HepG2 (cell line): ENCODE measurements around the gene EPHA2. TPM values are rescaled to one million over a fixed set of nuclear protein-coding genes. Genes with fewer than 3 reads are reported as not detected.

Experiments
- CHD2 ChIP-seq: IDR thresholded peaks from 2 replicates; pipeline ENCODE4 v1.6.1; 2011; ENCODE audit warnings: low read depth, low read length, improper control_type of control experiment
- ESRRA ChIP-seq: sonication (generic); formaldehyde crosslinking; IDR thresholded peaks from 2 replicates; pipeline ENCODE4 v1.5.1; 2020; ENCODE audit warnings: mild to moderate bottlenecking, low read depth, missing genetic modification reagents
- JUN ChIP-seq: sonication (generic); formaldehyde crosslinking; IDR thresholded peaks from 2 replicates; pipeline ENCODE4 v1.4.0; 2020; ENCODE audit warnings: mild to moderate bottlenecking, missing genetic modification reagents
- LCORL ChIP-seq, 2 experiments: fragments of 450-650 bp in 1 of 2; sonication (generic) in 1 of 2; formaldehyde crosslinking in 1 of 2; IDR thresholded peaks; 2 replicates each; pipeline versions ENCODE4 v1.5.0 to v1.6.1; 2017 to 2020; ENCODE audit warnings: antibody characterized with exemption in 1 of 2, missing genetic modification reagents in 1 of 2
- RFX1 ChIP-seq: fragments of 450-650 bp; IDR thresholded peaks from 2 replicates; pipeline ENCODE4 v1.6.1; 2017
- SAFB2 ChIP-seq: sonication (generic); formaldehyde crosslinking; IDR thresholded peaks from 2 replicates; pipeline ENCODE4 v1.5.1; 2020; ENCODE audit warnings: missing genetic modification reagents, low read depth, mild to moderate bottlenecking, borderline replicate concordance
- SKI ChIP-seq: fragments of 450-650 bp; IDR thresholded peaks from one replicate; pipeline ENCODE4 v1.6.1; 2018; ENCODE audit warnings: mild to moderate bottlenecking; ENCODE audit not compliant: partially characterized antibody
- SYNCRIP ChIP-seq: fragments of 200-400 bp; formaldehyde crosslinking; IDR thresholded peaks from 2 replicates; pipeline ENCODE4 v1.6.1; 2018; ENCODE audit warnings: mild to moderate bottlenecking, low read depth, low read length; ENCODE audit not compliant: insufficient read depth
- ZFP90 ChIP-seq: sonication (generic); formaldehyde crosslinking; IDR thresholded peaks from 2 replicates; pipeline ENCODE4 v1.8.0; 2022; ENCODE audit warnings: missing genetic modification reagents, mild to moderate bottlenecking, inconsistent platforms, borderline replicate concordance
- ZNF296 ChIP-seq: sonication (generic); formaldehyde crosslinking; conservative IDR thresholded peaks from 2 replicates; pipeline ENCODE4 v1.5.0; 2020; ENCODE audit warnings: mild to moderate bottlenecking, missing genetic modification reagents
- ZNF841 ChIP-seq: sonication (generic); formaldehyde crosslinking; IDR thresholded peaks from 2 replicates; pipeline ENCODE4 v1.8.1; 2023; ENCODE audit warnings: missing genetic modification reagents, borderline replicate concordance
- ZNF879 ChIP-seq: sonication (generic); formaldehyde crosslinking; IDR thresholded peaks from 2 replicates; pipeline ENCODE4 v1.8.1; 2023; ENCODE audit warnings: missing genetic modification reagents
- polyA plus RNA-seq, 8 experiments: library from polyadenylated mRNA; depleted of rRNA in 3 of 8; stranded (reverse) in 7 of 8; unstranded in 1 of 8; fragments of >200 nt; fragmentation: Illumina TruSeq in 4 of 8; extraction: Trizol in 4 of 8; gene quantifications; 2 replicates each; pipeline versions ENCODE4 v1.2.1 to v1.2.3, GENCODE V29; 2011 to 2016; ENCODE audit warnings: low read depth in 4 of 8, missing spikeins in 1 of 8, mixed read lengths in 1 of 8; ENCODE audit not compliant: insufficient read depth in 1 of 8
- total RNA-seq, 5 experiments: library from RNA; depleted of rRNA; stranded (reverse); fragments of >200 nt; fragmentation: Illumina TruSeq; extraction: Trizol; gene quantifications; 2 replicates each; pipeline ENCODE4 v1.2.3, GENCODE V29; 2016; ENCODE audit warnings: low read depth in 1 of 5
- TF ChIP-seq, protein P1 (sequence below): IDR thresholded peaks from 2 replicates; pipeline ENCODE4 v1.6.1; 2016; ENCODE audit warnings: missing biosample characterization, missing genetic modification reagents, low read depth
- TF ChIP-seq, protein P2 (sequence below): IDR thresholded peaks from 2 replicates; pipeline ENCODE4 v1.6.1; 2016; ENCODE audit warnings: missing compliant biosample characterization, missing genetic modification reagents, borderline replicate concordance
- TF ChIP-seq, protein P3 (sequence below): sonication (generic); formaldehyde crosslinking; IDR thresholded peaks from 2 replicates; pipeline ENCODE4 v1.4.0; 2020; ENCODE audit warnings: mild to moderate bottlenecking, missing genetic modification reagents
- TF ChIP-seq, protein P4 (sequence below): IDR thresholded peaks from 2 replicates; pipeline ENCODE4 v1.6.1; 2012; ENCODE audit warnings: low read depth, low read length, improper control_type of control experiment
- TF ChIP-seq, protein P5 (sequence below): sonication (generic); formaldehyde crosslinking; IDR thresholded peaks from 2 replicates; pipeline ENCODE4 v1.4.0; 2020; ENCODE audit warnings: missing genetic modification reagents, borderline replicate concordance

The EPHA2 gene
- total and polyA plus RNA-seq, 2 of the 13 experiments (the other 11 are each of a cell fraction or from before 2014, with no cell fraction given), result 33.6 to 53.6 TPM

DNA sequence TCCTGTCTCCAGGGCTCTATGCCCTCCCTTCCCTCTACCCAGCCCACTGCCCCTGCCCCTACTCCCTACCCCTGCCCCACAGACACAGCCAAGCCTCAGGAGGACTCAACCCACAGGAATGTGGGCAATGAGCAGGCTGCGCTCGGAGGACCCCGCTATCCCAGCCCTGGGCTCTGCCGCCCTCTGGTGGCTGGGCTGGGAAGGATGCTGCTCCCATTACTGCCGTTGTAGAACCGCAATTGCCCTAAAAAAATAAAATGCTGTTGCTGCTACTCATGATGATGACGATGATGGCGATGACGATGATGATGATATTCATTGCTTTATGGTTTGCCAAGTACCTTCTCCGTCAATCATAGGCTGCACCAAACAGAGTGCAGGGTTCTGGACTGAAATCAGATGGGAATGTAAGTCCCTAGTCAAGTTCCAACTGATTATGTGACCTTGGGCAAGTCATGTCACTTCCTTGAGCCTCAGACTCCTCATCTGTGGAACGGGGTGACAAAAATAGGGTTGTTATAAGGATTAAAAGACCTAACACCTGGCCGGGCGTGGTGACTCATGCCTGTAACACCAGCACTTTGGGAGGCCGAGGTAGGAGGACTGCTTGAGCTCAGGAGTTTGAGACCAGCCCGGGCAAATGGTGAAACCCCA is 32.0 kb upstream of the EPHA2 start (continued):
- TF ChIP-seq, protein P1, sequence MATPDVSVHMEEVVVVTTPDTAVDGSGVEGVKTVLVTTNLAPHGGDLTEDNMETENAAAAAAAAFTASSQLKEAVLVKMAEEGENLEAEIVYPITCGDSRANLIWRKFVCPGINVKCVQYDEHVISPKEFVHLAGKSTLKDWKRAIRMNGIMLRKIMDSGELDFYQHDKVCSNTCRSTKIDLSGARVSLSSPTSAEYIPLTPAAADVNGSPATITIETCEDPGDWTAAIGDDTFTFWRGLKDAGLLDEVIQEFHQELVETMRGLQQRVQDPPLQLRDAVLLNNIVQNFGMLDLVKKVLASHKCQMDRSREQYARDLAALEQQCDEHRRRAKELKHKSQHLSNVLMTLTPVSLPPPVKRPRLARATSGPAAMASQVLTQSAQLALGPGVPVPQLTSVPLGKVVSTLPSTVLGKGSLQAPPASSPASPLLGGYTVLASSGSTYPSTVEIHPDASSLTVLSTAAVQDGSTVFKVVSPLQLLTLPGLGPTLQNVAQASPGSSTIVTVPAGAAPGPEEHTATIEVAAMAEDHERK (CRISPR knock-in tag), result no peak
- TF ChIP-seq LCORL (IDR thresholded peaks at IDR 0.05), result no peak
- peak; percentile 76 for TF ChIP-seq LCORL (CRISPR knock-in tag; IDR thresholded peaks at IDR 0.05)
- TF ChIP-seq, protein P2, sequence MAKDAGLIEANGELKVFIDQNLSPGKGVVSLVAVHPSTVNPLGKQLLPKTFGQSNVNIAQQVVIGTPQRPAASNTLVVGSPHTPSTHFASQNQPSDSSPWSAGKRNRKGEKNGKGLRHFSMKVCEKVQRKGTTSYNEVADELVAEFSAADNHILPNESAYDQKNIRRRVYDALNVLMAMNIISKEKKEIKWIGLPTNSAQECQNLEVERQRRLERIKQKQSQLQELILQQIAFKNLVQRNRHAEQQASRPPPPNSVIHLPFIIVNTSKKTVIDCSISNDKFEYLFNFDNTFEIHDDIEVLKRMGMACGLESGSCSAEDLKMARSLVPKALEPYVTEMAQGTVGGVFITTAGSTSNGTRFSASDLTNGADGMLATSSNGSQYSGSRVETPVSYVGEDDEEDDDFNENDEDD, result no peak
- TF ChIP-seq, protein P3, sequence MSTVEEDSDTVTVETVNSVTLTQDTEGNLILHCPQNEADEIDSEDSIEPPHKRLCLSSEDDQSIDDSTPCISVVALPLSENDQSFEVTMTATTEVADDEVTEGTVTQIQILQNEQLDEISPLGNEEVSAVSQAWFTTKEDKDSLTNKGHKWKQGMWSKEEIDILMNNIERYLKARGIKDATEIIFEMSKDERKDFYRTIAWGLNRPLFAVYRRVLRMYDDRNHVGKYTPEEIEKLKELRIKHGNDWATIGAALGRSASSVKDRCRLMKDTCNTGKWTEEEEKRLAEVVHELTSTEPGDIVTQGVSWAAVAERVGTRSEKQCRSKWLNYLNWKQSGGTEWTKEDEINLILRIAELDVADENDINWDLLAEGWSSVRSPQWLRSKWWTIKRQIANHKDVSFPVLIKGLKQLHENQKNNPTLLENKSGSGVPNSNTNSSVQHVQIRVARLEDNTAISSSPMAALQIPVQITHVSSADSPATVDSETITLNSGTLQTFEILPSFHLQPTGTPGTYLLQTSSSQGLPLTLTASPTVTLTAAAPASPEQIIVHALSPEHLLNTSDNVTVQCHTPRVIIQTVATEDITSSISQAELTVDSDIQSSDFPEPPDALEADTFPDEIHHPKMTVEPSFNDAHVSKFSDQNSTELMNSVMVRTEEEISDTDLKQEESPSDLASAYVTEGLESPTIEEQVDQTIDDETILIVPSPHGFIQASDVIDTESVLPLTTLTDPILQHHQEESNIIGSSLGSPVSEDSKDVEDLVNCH (CRISPR knock-in tag), result no peak
- TF ChIP-seq, protein P4, sequence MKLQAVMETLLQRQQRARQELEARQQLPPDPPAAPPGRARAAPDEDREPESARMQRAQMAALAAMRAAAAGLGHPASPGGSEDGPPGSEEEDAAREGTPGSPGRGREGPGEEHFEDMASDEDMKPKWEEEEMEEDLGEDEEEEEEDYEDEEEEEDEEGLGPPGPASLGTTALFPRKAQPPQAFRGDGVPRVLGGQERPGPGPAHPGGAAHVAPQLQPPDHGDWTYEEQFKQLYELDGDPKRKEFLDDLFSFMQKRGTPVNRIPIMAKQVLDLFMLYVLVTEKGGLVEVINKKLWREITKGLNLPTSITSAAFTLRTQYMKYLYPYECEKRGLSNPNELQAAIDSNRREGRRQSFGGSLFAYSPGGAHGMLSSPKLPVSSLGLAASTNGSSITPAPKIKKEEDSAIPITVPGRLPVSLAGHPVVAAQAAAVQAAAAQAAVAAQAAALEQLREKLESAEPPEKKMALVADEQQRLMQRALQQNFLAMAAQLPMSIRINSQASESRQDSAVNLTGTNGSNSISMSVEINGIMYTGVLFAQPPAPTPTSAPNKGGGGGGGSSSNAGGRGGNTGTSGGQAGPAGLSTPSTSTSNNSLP, result no peak
- no peak for TF ChIP-seq SYNCRIP
- TF ChIP-seq ZNF296 (CRISPR knock-in tag), result no peak
- TF ChIP-seq SAFB2, result no peak
- TF ChIP-seq SKI, result no peak
- TF ChIP-seq CHD2, result no peak
- TF ChIP-seq, protein P5, sequence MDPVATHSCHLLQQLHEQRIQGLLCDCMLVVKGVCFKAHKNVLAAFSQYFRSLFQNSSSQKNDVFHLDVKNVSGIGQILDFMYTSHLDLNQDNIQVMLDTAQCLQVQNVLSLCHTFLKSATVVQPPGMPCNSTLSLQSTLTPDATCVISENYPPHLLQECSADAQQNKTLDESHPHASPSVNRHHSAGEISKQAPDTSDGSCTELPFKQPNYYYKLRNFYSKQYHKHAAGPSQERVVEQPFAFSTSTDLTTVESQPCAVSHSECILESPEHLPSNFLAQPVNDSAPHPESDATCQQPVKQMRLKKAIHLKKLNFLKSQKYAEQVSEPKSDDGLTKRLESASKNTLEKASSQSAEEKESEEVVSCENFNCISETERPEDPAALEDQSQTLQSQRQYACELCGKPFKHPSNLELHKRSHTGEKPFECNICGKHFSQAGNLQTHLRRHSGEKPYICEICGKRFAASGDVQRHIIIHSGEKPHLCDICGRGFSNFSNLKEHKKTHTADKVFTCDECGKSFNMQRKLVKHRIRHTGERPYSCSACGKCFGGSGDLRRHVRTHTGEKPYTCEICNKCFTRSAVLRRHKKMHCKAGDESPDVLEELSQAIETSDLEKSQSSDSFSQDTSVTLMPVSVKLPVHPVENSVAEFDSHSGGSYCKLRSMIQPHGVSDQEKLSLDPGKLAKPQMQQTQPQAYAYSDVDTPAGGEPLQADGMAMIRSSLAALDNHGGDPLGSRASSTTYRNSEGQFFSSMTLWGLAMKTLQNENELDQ (CRISPR knock-in tag), result peak; percentile 73; the same call in 1 of the 2 replicates
- no peak for TF ChIP-seq ESRRA
- TF ChIP-seq JUN (CRISPR knock-in tag), result no peak
- no peak for TF ChIP-seq ZNF879 (CRISPR knock-in tag)
- no peak for TF ChIP-seq ZFP90 (CRISPR knock-in tag)
- no peak for TF ChIP-seq RFX1
- TF ChIP-seq ZNF841 (CRISPR knock-in tag), result no peak
